ENCODE data around the gene NCLN. TPM values are rescaled to one million over a fixed set of nuclear protein-coding genes. Genes with fewer than 3 reads are reported as not detected.
A peak's percentile ranks its signal among the peaks of the same experiment; 100 is the strongest.
"Not testable (repeated sequence)": the region's sequence is repeated elsewhere in the genome, so short reads cannot be mapped to it uniquely, and the experiment has no call there.

The NCLN gene
- 78.8 and 90.0 TPM in 2 replicates for total RNA-seq

- peak; percentile 93 for DNase-seq (ENCODE audit: extremely low read depth, low read depth, low spot score)
Observed at GRCh38 chr19:3185461-3186159, at the start of gene NCLN. Gene NCLN, plus strand, starts transcription at chr19:3185930. Its CDS starts 101 bp downstream, at chr19:3186031.

- DNase-seq (ENCODE audit: extremely low read depth, low read depth, low spot score), result no peak
Observed at GRCh38 chr19:3135961-3136683, 49.6 kb upstream of the NCLN start, which contains the start of gene GNA15. Gene GNA15, plus strand, starts transcription at chr19:3136033. Its CDS starts 418 bp downstream, at chr19:3136451.

GRCh38 chr19:3136684-3137055 is 49.1 kb upstream of the NCLN start:
- DNase-seq (ENCODE audit: extremely low read depth, low read depth, low spot score), result no peak

- no peak for DNase-seq (ENCODE audit: extremely low read depth, low read depth, low spot score)
Observed at GRCh38 chr19:3137119-3137518, 48.6 kb upstream of the NCLN start.

- no peak for DNase-seq (ENCODE audit: extremely low read depth, low read depth, low spot score)
Observed at GRCh38 chr19:3138268-3138667, 47.5 kb upstream of the NCLN start.

- no peak for DNase-seq (ENCODE audit: extremely low read depth, low read depth, low spot score)
Observed at GRCh38 chr19:3140667-3141038, 45.1 kb upstream of the NCLN start.

GRCh38 chr19:3142292-3142670 is 43.4 kb upstream of the NCLN start:
- DNase-seq (ENCODE audit: extremely low read depth, low read depth, low spot score), result peak; percentile 71

- DNase-seq (ENCODE audit: extremely low read depth, low read depth, low spot score), result no peak
Observed at GRCh38 chr19:3142781-3143337, 42.9 kb upstream of the NCLN start.

- DNase-seq (ENCODE audit: extremely low read depth, low read depth, low spot score), result no peak
Observed at GRCh38 chr19:3145909-3146676, 39.6 kb upstream of the NCLN start.

- no peak for DNase-seq (ENCODE audit: extremely low read depth, low read depth, low spot score)
Observed at GRCh38 chr19:3146677-3147100, 39.0 kb upstream of the NCLN start.

GRCh38 chr19:3148503-3148902 is 37.2 kb upstream of the NCLN start:
- no peak for DNase-seq (ENCODE audit: extremely low read depth, low read depth, low spot score)

- no peak for DNase-seq (ENCODE audit: extremely low read depth, low read depth, low spot score)
Observed at GRCh38 chr19:3149089-3149488, 36.6 kb upstream of the NCLN start.

GRCh38 chr19:3149526-3150505 is 35.9 kb upstream of the NCLN start:
- no peak for DNase-seq (ENCODE audit: extremely low read depth, low read depth, low spot score)

- DNase-seq (ENCODE audit: extremely low read depth, low read depth, low spot score), result no peak
Observed at GRCh38 chr19:3150739-3151329, 34.9 kb upstream of the NCLN start.

GRCh38 chr19:3151563-3152418 is 33.9 kb upstream of the NCLN start:
- DNase-seq (ENCODE audit: extremely low read depth, low read depth, low spot score), result no peak

GRCh38 chr19:3152419-3152780 is 33.3 kb upstream of the NCLN start:
- DNase-seq (ENCODE audit: extremely low read depth, low read depth, low spot score), result no peak

GRCh38 chr19:3153286-3154230 is 32.2 kb upstream of the NCLN start:
- DNase-seq (ENCODE audit: extremely low read depth, low read depth, low spot score), result no peak

- DNase-seq (ENCODE audit: extremely low read depth, low read depth, low spot score), result not testable (repeated sequence)
Observed at GRCh38 chr19:3154447-3154846, 31.3 kb upstream of the NCLN start.
